ENCODE data around the gene ATP6V0D1. TPM values are rescaled to one million over a fixed set of nuclear protein-coding genes. Genes with fewer than 3 reads are reported as not detected.

ATP6V0D1 gene
- total and polyA plus RNA-seq, 3 experiments from 2014 or later = 49.3 to 107 (median 57.6) TPM

GRCh38 chr16:67451061-67451703 is 29.8 kb downstream of the ATP6V0D1 start:
- Mint-ChIP-seq H3K27me3 (no peaks in the 10 kb centered on the region), H3K4me1 (peaks cover 13 to 30% (median 14%) of the 10 kb centered on the region in 3 donors), H3K27ac (peak overlapping the region in 2 of 8 donors; percentile 20 to 94), H3K4me3 (no peak overlapping the region), H3K36me3 (peaks cover 3 to 67% (median 8%) of the 10 kb centered on the region in 3 donors), H3K9me3 (no peaks in the 10 kb centered on the region)
- Histone ChIP-seq H3K27ac (ENCODE audit: low read depth, low read length) (no peak overlapping the region), H3K36me3 (ENCODE audit: insufficient read depth, low read length) (no peaks in the 10 kb centered on the region), H3K9me3 (ENCODE audit: low read length) (no peaks in the 10 kb centered on the region), H3K4me3 (ENCODE audit: low read length) (no peak overlapping the region), H3K27me3 (ENCODE audit: insufficient read depth, low read length, poor library complexity, severe bottlenecking) (no peaks in the 10 kb centered on the region), H3K4me1 (ENCODE audit: insufficient read depth, low read length) (no peaks in the 10 kb centered on the region)
- ChIA-PET POLR2A (no interaction called here), CTCF (no interaction called here)
- no peak for DNase-seq

- Mint-ChIP-seq H3K4me1 (peaks cover 9 to 22% (median 10%) of the 10 kb centered on the region in 3 donors), H3K27me3 (no peaks in the 10 kb centered on the region), H3K36me3 (peaks cover 3 to 73% (median 8%) of the 10 kb centered on the region in 3 donors), H3K9me3 (no peaks in the 10 kb centered on the region), H3K27ac (peak overlapping the region in 2 of 8 donors; percentile 13 to 37), H3K4me3 (no peak overlapping the region)
- ChIA-PET POLR2A (no interaction called here), CTCF (no interaction called here)
- H3K4me3 ChIP-seq (ENCODE audit: low read length) = no peak overlapping the region
- no peaks in the 10 kb centered on the region for H3K9me3 ChIP-seq (ENCODE audit: low read length)
- no peaks in the 10 kb centered on the region for H3K36me3 ChIP-seq (ENCODE audit: insufficient read depth, low read length)
- no peaks in the 10 kb centered on the region for H3K4me1 ChIP-seq (ENCODE audit: insufficient read depth, low read length)
- H3K27me3 ChIP-seq (ENCODE audit: insufficient read depth, low read length, poor library complexity, severe bottlenecking) = no peaks in the 10 kb centered on the region
- no peak overlapping the region for H3K27ac ChIP-seq (ENCODE audit: low read depth, low read length)
- no peak for DNase-seq
Measured at GRCh38 chr16:67449739-67450138, 31.2 kb downstream of the ATP6V0D1 start.

- H3K27me3 Mint-ChIP-seq = no peaks in the 10 kb centered on the region
- no peaks in the 10 kb centered on the region for H3K9me3 Mint-ChIP-seq
- Histone ChIP-seq H3K36me3 (ENCODE audit: insufficient read depth, low read length) (no peaks in the 10 kb centered on the region), H3K27me3 (ENCODE audit: insufficient read depth, low read length, poor library complexity, severe bottlenecking) (no peaks in the 10 kb centered on the region), H3K27ac (ENCODE audit: low read depth, low read length) (no peak overlapping the region), H3K9me3 (ENCODE audit: low read length) (no peaks in the 10 kb centered on the region), H3K4me1 (ENCODE audit: insufficient read depth, low read length) (no peaks in the 10 kb centered on the region), H3K4me3 (ENCODE audit: low read length) (no peak overlapping the region)
- DNase-seq = no peak
- peaks cover 3 to 73% (median 8%) of the 10 kb centered on the region in 3 donors for H3K36me3 Mint-ChIP-seq
- ChIA-PET POLR2A (no interaction called here), CTCF (no interaction called here)
- H3K4me3 Mint-ChIP-seq = no peak overlapping the region
- H3K27ac Mint-ChIP-seq = peak overlapping the region in 3 of 8 donors; percentile 30 to 52 (median 37)
- peaks cover 7 to 19% (median 10%) of the 10 kb centered on the region in 3 donors for H3K4me1 Mint-ChIP-seq
Measured at GRCh38 chr16:67449336-67449735, 31.6 kb downstream of the ATP6V0D1 start.

DNA sequence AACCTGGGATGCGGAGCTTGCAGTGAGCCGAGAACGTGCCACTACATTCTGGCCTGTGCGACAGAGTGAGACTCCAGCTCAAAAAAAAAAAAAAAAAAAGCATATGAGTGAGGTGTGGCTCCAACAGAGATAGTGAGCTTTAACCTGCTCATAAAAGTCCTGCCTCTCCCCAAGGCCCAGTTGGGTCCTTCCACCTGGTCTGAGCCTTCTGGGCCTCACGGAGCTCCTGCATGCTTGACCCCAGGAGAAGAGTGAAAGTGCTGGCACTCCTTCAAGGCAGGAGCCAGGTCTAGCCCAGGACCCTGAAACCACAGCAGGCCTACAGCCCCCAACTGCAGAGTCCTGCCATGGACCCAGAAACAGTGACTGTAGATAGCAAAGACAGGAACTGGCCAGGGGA is 32.4 kb downstream of the ATP6V0D1 start:
- POLR2A ChIA-PET = no interaction called here

GRCh38 chr16:67447508-67448076 is 33.4 kb downstream of the ATP6V0D1 start:
- no peaks in the 10 kb centered on the region for H3K9me3 ChIP-seq (ENCODE audit: low read length)
- no peaks in the 10 kb centered on the region for H3K9me3 Mint-ChIP-seq
- no peaks in the 10 kb centered on the region for H3K27me3 Mint-ChIP-seq
- H3K4me3 Mint-ChIP-seq = no peak overlapping the region
- no peaks in the 10 kb centered on the region for H3K4me1 ChIP-seq (ENCODE audit: insufficient read depth, low read length)
- peaks cover 3 to 71% (median 6%) of the 10 kb centered on the region in 3 donors for H3K36me3 Mint-ChIP-seq
- no peak overlapping the region for H3K27ac Mint-ChIP-seq
- H3K27me3 ChIP-seq (ENCODE audit: insufficient read depth, low read length, poor library complexity, severe bottlenecking) = no peaks in the 10 kb centered on the region
- POLR2A ChIA-PET = no interaction called here
- peaks cover 5 to 12% (median 7%) of the 10 kb centered on the region in 3 donors for H3K4me1 Mint-ChIP-seq
- DNase-seq = peak in 3 of 5 donors; percentile 17 to 18 (median 18)
- H3K27ac ChIP-seq (ENCODE audit: low read depth, low read length) = no peak overlapping the region
- no peak overlapping the region for H3K4me3 ChIP-seq (ENCODE audit: low read length)
- H3K36me3 ChIP-seq (ENCODE audit: insufficient read depth, low read length) = peaks cover 11% of the 10 kb centered on the region
- CTCF ChIA-PET = interaction anchor here (0.8 to 1.1 kb wide), 3 partner anchors 14 to 20 kb away, joined by 3 read pairs; no protein-coding TSS in a partner anchor

More for the DNA sequence above, 32.4 kb downstream of the ATP6V0D1 start:
- CTCF ChIA-PET = interaction anchor here (0.8 kb wide), 1 partner anchor 15 kb away, joined by 3 read pairs; no protein-coding TSS in a partner anchor
- DNase-seq = no peak
- H3K4me3 Mint-ChIP-seq = no peak overlapping the region
- peaks cover 5 to 14% (median 7%) of the 10 kb centered on the region in 3 donors for H3K4me1 Mint-ChIP-seq
- H3K27ac Mint-ChIP-seq = no peak overlapping the region
- H3K4me1 ChIP-seq (ENCODE audit: insufficient read depth, low read length) = no peaks in the 10 kb centered on the region
- no peak overlapping the region for H3K27ac ChIP-seq (ENCODE audit: low read depth, low read length)
- H3K36me3 ChIP-seq (ENCODE audit: insufficient read depth, low read length) = peaks cover 1% of the 10 kb centered on the region
- H3K9me3 ChIP-seq (ENCODE audit: low read length) = no peaks in the 10 kb centered on the region
- peaks cover 3 to 70% (median 8%) of the 10 kb centered on the region in 3 donors for H3K36me3 Mint-ChIP-seq
- H3K27me3 Mint-ChIP-seq = no peaks in the 10 kb centered on the region
- no peaks in the 10 kb centered on the region for H3K27me3 ChIP-seq (ENCODE audit: insufficient read depth, low read length, poor library complexity, severe bottlenecking)
- H3K9me3 Mint-ChIP-seq = no peaks in the 10 kb centered on the region
- no peak overlapping the region for H3K4me3 ChIP-seq (ENCODE audit: low read length)

GRCh38 chr16:67446968-67447507 is 33.9 kb downstream of the ATP6V0D1 start:
- CTCF ChIA-PET = interaction anchor here (1.1 kb wide), 1 partner anchor 14 kb away, joined by 3 read pairs; no protein-coding TSS in a partner anchor

DNA sequence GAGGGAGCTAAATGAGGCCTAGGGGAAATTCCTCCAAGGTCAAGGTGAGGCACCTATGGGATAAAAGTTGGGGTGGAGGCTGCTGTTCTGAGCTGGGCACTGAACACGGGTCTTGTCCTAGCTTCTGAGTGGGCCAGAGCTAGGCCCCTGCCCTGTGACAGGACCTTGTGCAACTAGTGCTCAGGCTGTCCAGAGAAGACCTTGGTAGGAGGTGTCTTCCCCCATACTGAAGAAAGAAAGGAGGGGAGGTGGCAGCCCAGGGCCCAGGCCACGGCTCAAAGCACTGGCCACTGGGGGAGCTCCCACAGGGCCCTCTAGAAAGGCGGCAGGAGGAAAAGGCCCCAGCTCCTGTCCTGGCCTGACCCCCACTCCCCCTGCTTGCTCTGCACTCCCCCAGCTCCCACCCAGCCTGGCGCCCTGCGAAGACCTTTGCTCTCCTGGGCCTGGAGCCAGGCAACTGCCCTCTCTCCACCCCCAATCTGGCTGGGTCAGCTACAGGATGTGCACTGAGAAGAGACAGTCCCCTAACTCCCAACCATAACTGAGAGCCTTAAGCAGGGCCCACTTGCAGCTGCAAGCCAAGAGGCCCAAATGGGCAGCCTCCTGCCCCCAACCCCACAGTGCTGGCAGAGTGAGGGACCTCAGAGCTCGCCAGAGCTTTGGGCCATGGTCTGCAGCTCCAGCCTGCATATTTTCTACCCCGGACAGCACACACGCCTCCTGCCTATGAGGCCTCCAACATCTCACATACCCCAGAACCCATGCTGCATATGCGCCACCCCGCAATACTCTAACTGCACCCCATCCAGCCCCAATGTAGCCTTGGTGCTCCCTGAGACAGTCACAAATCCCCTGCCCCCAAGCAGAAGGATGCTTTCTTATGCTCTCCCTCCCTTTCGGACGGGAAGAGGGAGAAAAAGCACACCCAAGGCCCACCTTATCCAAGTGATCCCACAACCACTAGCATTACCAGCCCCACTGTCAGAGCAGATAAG is 34.7 kb downstream of the ATP6V0D1 start:
- H3K27ac ChIP-seq (ENCODE audit: low read depth, low read length) = no peak overlapping the region
- ChIA-PET CTCF (interaction anchor here (0.8 to 1.3 kb wide), 6 partner anchors 15 to 75 kb away, joined by 3 to 4 read pairs (median 3); no protein-coding TSS in a partner anchor), POLR2A (no interaction called here)
- H3K4me1 ChIP-seq (ENCODE audit: insufficient read depth, low read length) = no peaks in the 10 kb centered on the region
- no peaks in the 10 kb centered on the region for H3K9me3 Mint-ChIP-seq
- H3K36me3 Mint-ChIP-seq = peaks cover 3 to 70% (median 6%) of the 10 kb centered on the region in 3 donors
- peak overlapping the region in 1 of 8 donors; percentile 34 for H3K27ac Mint-ChIP-seq
- H3K9me3 ChIP-seq (ENCODE audit: low read length) = no peaks in the 10 kb centered on the region
- H3K27me3 Mint-ChIP-seq = no peaks in the 10 kb centered on the region
- peak overlapping the region in 1 of 7 donors; percentile 80 for H3K4me3 Mint-ChIP-seq
- H3K36me3 ChIP-seq (ENCODE audit: insufficient read depth, low read length) = peaks cover 14% of the 10 kb centered on the region
- no peak for DNase-seq
- H3K4me1 Mint-ChIP-seq = peaks cover 5 to 12% (median 7%) of the 10 kb centered on the region in 3 donors
- H3K4me3 ChIP-seq (ENCODE audit: low read length) = no peak overlapping the region
- no peaks in the 10 kb centered on the region for H3K27me3 ChIP-seq (ENCODE audit: insufficient read depth, low read length, poor library complexity, severe bottlenecking)

More at GRCh38 chr16:67446968-67447507, 33.9 kb downstream of the ATP6V0D1 start:
- Histone ChIP-seq H3K4me3 (ENCODE audit: low read length) (no peak overlapping the region), H3K27ac (ENCODE audit: low read depth, low read length) (no peak overlapping the region), H3K36me3 (ENCODE audit: insufficient read depth, low read length) (peaks cover 14% of the 10 kb centered on the region), H3K27me3 (ENCODE audit: insufficient read depth, low read length, poor library complexity, severe bottlenecking) (no peaks in the 10 kb centered on the region), H3K9me3 (ENCODE audit: low read length) (no peaks in the 10 kb centered on the region), H3K4me1 (ENCODE audit: insufficient read depth, low read length) (no peaks in the 10 kb centered on the region)
- no peaks in the 10 kb centered on the region for H3K27me3 Mint-ChIP-seq
- DNase-seq = no peak
- peaks cover 3 to 72% (median 6%) of the 10 kb centered on the region in 3 donors for H3K36me3 Mint-ChIP-seq
- H3K4me3 Mint-ChIP-seq = peak overlapping the region in 1 of 7 donors; percentile 80
- no peaks in the 10 kb centered on the region for H3K9me3 Mint-ChIP-seq
- POLR2A ChIA-PET = no interaction called here
- peaks cover 5 to 12% (median 7%) of the 10 kb centered on the region in 3 donors for H3K4me1 Mint-ChIP-seq
- H3K27ac Mint-ChIP-seq = peak overlapping the region in 1 of 8 donors; percentile 34
